Measurements from ENCODE around the gene DDN. TPM values are rescaled to one million over a fixed set of nuclear protein-coding genes. Genes with fewer than 3 reads are reported as not detected.
A peak's percentile ranks its signal among the peaks of the same experiment; 100 is the strongest.

The DDN gene
- total RNA-seq, 1 experiment from 2014 or later: 0.17 TPM

- TF ChIP-seq CTCF (conservative IDR thresholded peaks at IDR 0.05) (no peak), EZH2 (IDR thresholded peaks at IDR 0.05; ENCODE audit: low read depth) (no peak)
- Histone ChIP-seq H3K4me1 (replicated peaks; ENCODE audit: insufficient read depth) (peaks cover 14% of the 10 kb centered on the region), H3K27ac (no peak overlapping the region), H3K4me3 (no peak overlapping the region), H3K36me3 (ENCODE audit: low read depth) (0 out of 2 replicates have a peak, but pooled peaks cover 7% of the 10 kb centered on the region), H4K20me1 (ENCODE audit: insufficient read depth) (no peaks in the 10 kb centered on the region), H3K9me2 (ENCODE audit: insufficient read depth) (no peaks in the 10 kb centered on the region), H2AFZ (no peak overlapping the region), H3K9me3 (ENCODE audit: insufficient read depth, low read depth) (no peaks in the 10 kb centered on the region), H3K79me2 (ENCODE audit: low read depth) (peaks cover 24% of the 10 kb centered on the region), H3K27me3 (ENCODE audit: insufficient read depth, low read depth) (no peaks in the 10 kb centered on the region), H3F3A (ENCODE audit: insufficient read depth, low read depth) (peaks cover 36% of the 10 kb centered on the region), H3K4me2 (no peak overlapping the region)
- ChIA-PET POLR2A (ENCODE audit: unreplicated experiment) (interaction anchor here (0.6 kb wide), 1 partner anchor 44 kb away, joined by 4 read pairs; no protein-coding TSS in a partner anchor), CTCF (interaction anchor here (0.5 to 1.6 kb wide), 6 partner anchors 22 to 321 kb away, joined by 3 to 7 read pairs (median 4); no protein-coding TSS in a partner anchor)
- no TSS peak for BruUV-seq (replicated peaks)
- intact Hi-C loops (cut with micrococcal nuclease; ENCODE audit: unreplicated experiment): no loop called here
- DNase-seq: no peak
Observed at GRCh38 chr12:49020441-49020840, 21.3 kb upstream of the DDN start.

DNA sequence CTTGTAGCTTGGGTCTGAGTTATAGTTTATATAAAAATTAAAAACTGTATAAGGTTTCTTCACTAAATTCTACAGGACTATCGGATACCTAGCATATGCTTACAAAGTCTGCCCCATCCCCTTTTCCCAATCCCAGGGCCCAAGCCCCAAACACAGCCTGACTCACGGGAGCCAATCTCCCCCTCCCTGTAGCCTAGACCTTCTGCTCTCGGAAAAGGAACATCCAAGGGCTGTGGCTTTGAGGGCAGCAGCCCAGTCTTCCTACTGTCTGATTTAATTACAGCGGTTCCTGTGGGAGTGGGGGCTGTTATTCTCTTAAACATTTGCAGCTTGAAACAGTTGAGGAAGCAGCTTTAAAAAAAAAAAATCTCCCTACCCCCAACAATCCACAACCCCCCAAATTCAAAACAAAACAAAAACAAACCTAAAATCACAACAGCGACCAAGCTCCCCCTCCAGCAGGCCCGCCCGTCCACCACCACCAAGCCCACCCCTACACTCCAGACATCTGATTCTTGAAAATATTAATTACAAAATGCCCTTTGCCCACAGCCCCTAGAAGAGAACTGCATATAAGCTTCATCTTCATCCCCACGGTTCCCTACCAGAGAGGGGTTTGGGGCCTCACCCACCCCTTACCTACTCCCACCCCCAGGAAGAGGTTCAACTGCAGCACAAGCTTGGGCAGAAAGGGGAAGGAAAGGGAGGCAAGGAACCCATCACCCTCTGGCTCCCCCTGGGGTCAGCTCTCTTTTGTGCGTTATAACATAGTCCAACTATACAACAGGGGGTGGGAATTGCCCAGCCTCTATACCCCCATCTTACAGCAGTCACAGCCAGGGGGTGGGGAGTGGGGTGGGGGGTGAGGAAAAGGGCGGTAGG lies 20.5 kb upstream of the DDN start:
- peaks cover 14% of the 10 kb centered on the region for H3K4me1 ChIP-seq (replicated peaks; ENCODE audit: insufficient read depth)
- H3K36me3 ChIP-seq (ENCODE audit: low read depth): no peaks in the 10 kb centered on the region
- peak overlapping the region; percentile 91 for H3K27ac ChIP-seq
- no TSS peak for BruUV-seq (replicated peaks)
- intact Hi-C loops (cut with micrococcal nuclease; ENCODE audit: unreplicated experiment): loop anchor here (2.0 to 5.0 kb wide), 2 partner anchors 19 to 38 kb away; no protein-coding TSS in a partner anchor
- H3K9me2 ChIP-seq (ENCODE audit: insufficient read depth): no peaks in the 10 kb centered on the region
- H2AFZ ChIP-seq: no peak overlapping the region
- ChIA-PET CTCF (interaction anchor here (0.6 to 1.6 kb wide), 9 partner anchors 21 to 327 kb away, joined by 3 to 8 read pairs (median 5); no protein-coding TSS in a partner anchor), POLR2A (ENCODE audit: unreplicated experiment) (no interaction called here)
- H3K79me2 ChIP-seq (ENCODE audit: low read depth): peaks cover 24% of the 10 kb centered on the region
- no peak for DNase-seq
- no peaks in the 10 kb centered on the region for H3K9me3 ChIP-seq (ENCODE audit: insufficient read depth, low read depth)
- peak overlapping the region; percentile 65; the same call in 1 of the 2 replicates for H3K4me3 ChIP-seq
- H3K27me3 ChIP-seq (ENCODE audit: insufficient read depth, low read depth): no peaks in the 10 kb centered on the region
- H3K4me2 ChIP-seq: peak overlapping the region; percentile 87
- H3F3A ChIP-seq (ENCODE audit: insufficient read depth, low read depth): peaks cover 36% of the 10 kb centered on the region
- H4K20me1 ChIP-seq (ENCODE audit: insufficient read depth): no peaks in the 10 kb centered on the region
- TF ChIP-seq EZH2 (IDR thresholded peaks at IDR 0.05; ENCODE audit: low read depth): no peak
- TF ChIP-seq CTCF (conservative IDR thresholded peaks at IDR 0.05): peak; percentile 52

- BruUV-seq (replicated peaks): TSS peak; percentile 95
- CTCF ChIA-PET: interaction anchor here (0.6 to 1.6 kb wide), 4 partner anchors 23 to 328 kb away, joined by 3 to 8 read pairs (median 6); no protein-coding TSS in a partner anchor
- Histone ChIP-seq H3F3A (ENCODE audit: insufficient read depth, low read depth) (peaks cover 36% of the 10 kb centered on the region), H3K27ac (peak overlapping the region; percentile 91), H3K4me1 (replicated peaks; ENCODE audit: insufficient read depth) (peaks cover 14% of the 10 kb centered on the region), H3K9me2 (ENCODE audit: insufficient read depth) (no peaks in the 10 kb centered on the region), H4K20me1 (ENCODE audit: insufficient read depth) (no peaks in the 10 kb centered on the region), H3K9me3 (ENCODE audit: insufficient read depth, low read depth) (no peaks in the 10 kb centered on the region), H3K36me3 (ENCODE audit: low read depth) (no peaks in the 10 kb centered on the region), H2AFZ (peak overlapping the region; percentile 86), H3K79me2 (ENCODE audit: low read depth) (peaks cover 29% of the 10 kb centered on the region), H3K4me2 (peak overlapping the region; percentile 87), H3K27me3 (ENCODE audit: insufficient read depth, low read depth) (no peaks in the 10 kb centered on the region), H3K4me3 (peak overlapping the region; percentile 65)
- intact Hi-C loops (cut with micrococcal nuclease; ENCODE audit: unreplicated experiment): loop anchor here (2.0 to 5.0 kb wide), 2 partner anchors 18 to 38 kb away; no protein-coding TSS in a partner anchor
- POLR2A ChIA-PET (ENCODE audit: unreplicated experiment): no interaction called here
- TF ChIP-seq CTCF (conservative IDR thresholded peaks at IDR 0.05) (no peak), EZH2 (IDR thresholded peaks at IDR 0.05; ENCODE audit: low read depth) (no peak)
- no peak for DNase-seq
Observed at GRCh38 chr12:49019120-49019430, 19.9 kb upstream of the DDN start.

Measured in PC-9 (cell line).